Activated CD4-positive, alpha-beta T cell treated with anti-CD3 and anti-CD28 coated beads, Interleukin-2, amount 10 ng/mL, durations not matched to agents 7 days and 5 days (primary cell): Measurements from ENCODE around the gene C7orf33. TPM values are rescaled to one million over a fixed set of nuclear protein-coding genes. Genes with fewer than 3 reads are reported as not detected.
"Not testable (repeated sequence)": the region's sequence is repeated elsewhere in the genome, so short reads cannot be mapped to it uniquely, and the experiment has no call there.

Experiments
- CTCF ChIA-PET: fragments of 350-600 bp; sonication (Branson Sonifier 250); formaldehyde crosslinking; loops from one replicate; lab custom pipeline; 2021; ENCODE audit warnings: antibody characterized with exemption; lab: Charles Lee
- POLR2A ChIA-PET: fragments of 350-600 bp; sonication (Branson Sonifier 250); formaldehyde crosslinking; loops from one replicate; lab custom pipeline; 2021; ENCODE audit warnings: antibody characterized with exemption; lab: Charles Lee
- DNase-seq: peaks from one replicate; pipeline ENCODE4 v3.0.0-alpha.2; 2020
- H3K27ac Mint-ChIP-seq: one replicate; pipeline ENCODE4 v1.8.0; 2021; ENCODE audit warnings: mild to moderate bottlenecking, moderate library complexity, mixed read lengths
- H3K27me3 Mint-ChIP-seq: one replicate; pipeline ENCODE4 v1.8.0; 2021; ENCODE audit warnings: mixed read lengths
- H3K36me3 Mint-ChIP-seq: one replicate; pipeline ENCODE4 v1.8.0; 2021; ENCODE audit warnings: low read depth, mixed read lengths
- H3K4me1 Mint-ChIP-seq: one replicate; pipeline ENCODE4 v1.8.0; 2021; ENCODE audit warnings: mixed read lengths
- H3K4me3 Mint-ChIP-seq: one replicate; pipeline ENCODE4 v1.8.0; 2021; ENCODE audit warnings: mild to moderate bottlenecking, moderate library complexity, mixed read lengths
- H3K9me3 Mint-ChIP-seq: one replicate; pipeline ENCODE4 v1.8.0; 2021; ENCODE audit warnings: mixed read lengths
- total RNA-seq, 2 experiments: library from RNA; stranded (reverse); gene quantifications; one replicate each; pipeline ENCODE4 v1.2.3, GENCODE V29; 2021

C7orf33 gene
- total RNA-seq, 2 experiments from 2014 or later: not detected

- H3K4me3 Mint-ChIP-seq: peak overlapping the region; percentile 29
- POLR2A ChIA-PET: interaction anchor here (0.6 kb wide), 1 partner anchor 43 kb away, joined by 3 read pairs; no protein-coding TSS in a partner anchor
- peaks cover 21% of the 10 kb centered on the region for H3K4me1 Mint-ChIP-seq
- H3K36me3 Mint-ChIP-seq, DNase-seq: not testable (repeated sequence)
- CTCF ChIA-PET: interaction anchor here (0.6 to 1.9 kb wide), 2 partner anchors 20 to 281 kb away, joined by 3 to 6 read pairs; no protein-coding TSS in a partner anchor
- peak overlapping the region; percentile 75 for H3K27ac Mint-ChIP-seq
- peaks cover 16% of the 10 kb centered on the region for H3K27me3 Mint-ChIP-seq
- H3K9me3 Mint-ChIP-seq: peaks cover 11% of the 10 kb centered on the region
Observed at GRCh38 chr7:148564275-148564951, 26.2 kb upstream of the C7orf33 start.

GRCh38 chr7:148566736-148567135, 23.8 kb upstream of the C7orf33 start:
- Mint-ChIP-seq H3K9me3 (peaks cover 5% of the 10 kb centered on the region), H3K4me3 (no peak overlapping the region), H3K36me3 (peaks cover 5% of the 10 kb centered on the region), H3K27me3 (peaks cover 14% of the 10 kb centered on the region), H3K4me1 (peaks cover 28% of the 10 kb centered on the region), H3K27ac (no peak overlapping the region)
- CTCF ChIA-PET: interaction anchor here (0.9 to 1.2 kb wide), 2 partner anchors 9 to 11 kb away, joined by 3 to 4 read pairs; no protein-coding TSS in a partner anchor
- POLR2A ChIA-PET: interaction anchor here (0.5 kb wide), 1 partner anchor 206 kb away, joined by 3 read pairs; no protein-coding TSS in a partner anchor
- no peak for DNase-seq

GRCh38 chr7:148567524-148567923, 23.0 kb upstream of the C7orf33 start:
- Mint-ChIP-seq H3K27me3 (peaks cover 18% of the 10 kb centered on the region), H3K4me1 (peaks cover 28% of the 10 kb centered on the region), H3K36me3 (peaks cover 5% of the 10 kb centered on the region), H3K27ac (no peak overlapping the region), H3K9me3 (peaks cover 5% of the 10 kb centered on the region), H3K4me3 (no peak overlapping the region)
- ChIA-PET POLR2A (interaction anchor here (0.5 kb wide), 1 partner anchor 205 kb away, joined by 3 read pairs; no protein-coding TSS in a partner anchor), CTCF (interaction anchor here (0.9 to 1.2 kb wide), 2 partner anchors 8 to 12 kb away, joined by 3 to 4 read pairs; no protein-coding TSS in a partner anchor)
- no peak for DNase-seq

- H3K9me3 Mint-ChIP-seq: no peaks in the 10 kb centered on the region
- ChIA-PET CTCF (interaction anchor here (1.1 kb wide), 1 partner anchor 188 kb away, joined by 3 read pairs; no protein-coding TSS in a partner anchor), POLR2A (no interaction called here)
- H3K36me3 Mint-ChIP-seq: no peaks in the 10 kb centered on the region
- DNase-seq: no peak
- peaks cover 9% of the 10 kb centered on the region for H3K4me1 Mint-ChIP-seq
- no peak overlapping the region for H3K27ac Mint-ChIP-seq
- H3K4me3 Mint-ChIP-seq: no peak overlapping the region
- H3K27me3 Mint-ChIP-seq: peaks cover 32% of the 10 kb centered on the region
Observed at GRCh38 chr7:148570510-148570909, 20.1 kb upstream of the C7orf33 start.

- H3K36me3 Mint-ChIP-seq, POLR2A ChIA-PET, H3K9me3 Mint-ChIP-seq, H3K27ac Mint-ChIP-seq, DNase-seq, H3K4me3 Mint-ChIP-seq: not testable (repeated sequence)
- H3K4me1 Mint-ChIP-seq: peaks cover 14% of the 10 kb centered on the region
- peaks cover 32% of the 10 kb centered on the region for H3K27me3 Mint-ChIP-seq
- CTCF ChIA-PET: interaction anchor here (0.7 to 1.1 kb wide), 2 partner anchors 10 to 187 kb away, joined by 3 read pairs; no protein-coding TSS in a partner anchor
Observed at GRCh38 chr7:148570973-148571372, 19.6 kb upstream of the C7orf33 start.

GRCh38 chr7:148571381-148571780, 19.2 kb upstream of the C7orf33 start:
- no peaks in the 10 kb centered on the region for H3K36me3 Mint-ChIP-seq
- peaks cover 32% of the 10 kb centered on the region for H3K27me3 Mint-ChIP-seq
- peaks cover 16% of the 10 kb centered on the region for H3K4me1 Mint-ChIP-seq
- H3K9me3 Mint-ChIP-seq: no peaks in the 10 kb centered on the region
- no peak overlapping the region for H3K4me3 Mint-ChIP-seq
- H3K27ac Mint-ChIP-seq: no peak overlapping the region
- ChIA-PET POLR2A (no interaction called here), CTCF (interaction anchor here (0.7 kb wide), 1 partner anchor 10 kb away, joined by 3 read pairs; no protein-coding TSS in a partner anchor)
- no peak for DNase-seq

- H3K4me3 Mint-ChIP-seq: no peak overlapping the region
- no peak for DNase-seq
- peaks cover 17% of the 10 kb centered on the region for H3K4me1 Mint-ChIP-seq
- ChIA-PET CTCF (no interaction called here), POLR2A (no interaction called here)
- H3K27ac Mint-ChIP-seq: no peak overlapping the region
- no peaks in the 10 kb centered on the region for H3K9me3 Mint-ChIP-seq
- no peaks in the 10 kb centered on the region for H3K36me3 Mint-ChIP-seq
- peaks cover 29% of the 10 kb centered on the region for H3K27me3 Mint-ChIP-seq
Observed at GRCh38 chr7:148572067-148572522, 18.5 kb upstream of the C7orf33 start.

GRCh38 chr7:148573581-148573980, 17.0 kb upstream of the C7orf33 start:
- POLR2A ChIA-PET, H3K36me3 Mint-ChIP-seq, DNase-seq, H3K27ac Mint-ChIP-seq, H3K4me3 Mint-ChIP-seq, H3K9me3 Mint-ChIP-seq: not testable (repeated sequence)
- peaks cover 17% of the 10 kb centered on the region for H3K4me1 Mint-ChIP-seq
- CTCF ChIA-PET: interaction anchor here (0.6 kb wide), 1 partner anchor 668 kb away, joined by 3 read pairs; no protein-coding TSS in a partner anchor
- peaks cover 26% of the 10 kb centered on the region for H3K27me3 Mint-ChIP-seq

GRCh38 chr7:148575640-148576411, 14.7 kb upstream of the C7orf33 start:
- H3K4me3 Mint-ChIP-seq: no peak overlapping the region
- ChIA-PET POLR2A (interaction anchor here (0.6 kb wide), 1 partner anchor 151 kb away, joined by 4 read pairs; no protein-coding TSS in a partner anchor), CTCF (interaction anchor here (0.8 to 2.7 kb wide), 9 partner anchors 8 to 390 kb away, joined by 3 to 10 read pairs (median 4); partner anchors contain the start of gene CUL1)
- peaks cover 20% of the 10 kb centered on the region for H3K27me3 Mint-ChIP-seq
- no peak overlapping the region for H3K27ac Mint-ChIP-seq
- peak; percentile 74 for DNase-seq
- no peaks in the 10 kb centered on the region for H3K36me3 Mint-ChIP-seq
- H3K4me1 Mint-ChIP-seq: peaks cover 12% of the 10 kb centered on the region
- no peaks in the 10 kb centered on the region for H3K9me3 Mint-ChIP-seq

- peaks cover 13% of the 10 kb centered on the region for H3K4me1 Mint-ChIP-seq
- H3K27me3 Mint-ChIP-seq: peaks cover 2% of the 10 kb centered on the region
- ChIA-PET POLR2A (no interaction called here), CTCF (no interaction called here)
- no peak overlapping the region for H3K4me3 Mint-ChIP-seq
- H3K9me3 Mint-ChIP-seq: no peaks in the 10 kb centered on the region
- no peaks in the 10 kb centered on the region for H3K36me3 Mint-ChIP-seq
- DNase-seq: no peak
- H3K27ac Mint-ChIP-seq: no peak overlapping the region
Observed at GRCh38 chr7:148579366-148579765, 11.2 kb upstream of the C7orf33 start.

- Mint-ChIP-seq H3K4me3 (no peak overlapping the region), H3K4me1 (peaks cover 21% of the 10 kb centered on the region), H3K36me3 (no peaks in the 10 kb centered on the region), H3K27ac (no peak overlapping the region), H3K27me3 (no peaks in the 10 kb centered on the region), H3K9me3 (no peaks in the 10 kb centered on the region)
- CTCF ChIA-PET: interaction anchor here (0.6 kb wide), 1 partner anchor 404 kb away, joined by 4 read pairs; no protein-coding TSS in a partner anchor
- no peak for DNase-seq
- POLR2A ChIA-PET: no interaction called here
Observed at GRCh38 chr7:148580446-148580845, 10.1 kb upstream of the C7orf33 start.

GRCh38 chr7:148581624-148582023, 8.9 kb upstream of the C7orf33 start:
- no peak overlapping the region for H3K4me3 Mint-ChIP-seq
- H3K36me3 Mint-ChIP-seq: no peaks in the 10 kb centered on the region
- no peaks in the 10 kb centered on the region for H3K9me3 Mint-ChIP-seq
- POLR2A ChIA-PET: interaction anchor here (0.7 kb wide), 1 partner anchor 192 kb away, joined by 3 read pairs; no protein-coding TSS in a partner anchor
- H3K27ac Mint-ChIP-seq: no peak overlapping the region
- H3K4me1 Mint-ChIP-seq: peaks cover 12% of the 10 kb centered on the region
- H3K27me3 Mint-ChIP-seq: no peaks in the 10 kb centered on the region
- DNase-seq: no peak
- CTCF ChIA-PET: interaction anchor here (0.6 kb wide), 1 partner anchor 23 kb away, joined by 3 read pairs; no protein-coding TSS in a partner anchor
